ENCODE data around the gene TMEM184A.

The TMEM184A gene

GRCh38 chr7:1555813-1556543 lies at the start of gene TMEM184A:
TMEM184A (minus strand) TSS chr7:1556205; CDS start chr7:1555484, 721 bp downstream.
- DNase-seq (ENCODE audit: low spot score) = no peak

- no peak for DNase-seq (ENCODE audit: low spot score)
Measured at GRCh38 chr7:1604383-1604782, 48.4 kb upstream of the TMEM184A start.

DNA sequence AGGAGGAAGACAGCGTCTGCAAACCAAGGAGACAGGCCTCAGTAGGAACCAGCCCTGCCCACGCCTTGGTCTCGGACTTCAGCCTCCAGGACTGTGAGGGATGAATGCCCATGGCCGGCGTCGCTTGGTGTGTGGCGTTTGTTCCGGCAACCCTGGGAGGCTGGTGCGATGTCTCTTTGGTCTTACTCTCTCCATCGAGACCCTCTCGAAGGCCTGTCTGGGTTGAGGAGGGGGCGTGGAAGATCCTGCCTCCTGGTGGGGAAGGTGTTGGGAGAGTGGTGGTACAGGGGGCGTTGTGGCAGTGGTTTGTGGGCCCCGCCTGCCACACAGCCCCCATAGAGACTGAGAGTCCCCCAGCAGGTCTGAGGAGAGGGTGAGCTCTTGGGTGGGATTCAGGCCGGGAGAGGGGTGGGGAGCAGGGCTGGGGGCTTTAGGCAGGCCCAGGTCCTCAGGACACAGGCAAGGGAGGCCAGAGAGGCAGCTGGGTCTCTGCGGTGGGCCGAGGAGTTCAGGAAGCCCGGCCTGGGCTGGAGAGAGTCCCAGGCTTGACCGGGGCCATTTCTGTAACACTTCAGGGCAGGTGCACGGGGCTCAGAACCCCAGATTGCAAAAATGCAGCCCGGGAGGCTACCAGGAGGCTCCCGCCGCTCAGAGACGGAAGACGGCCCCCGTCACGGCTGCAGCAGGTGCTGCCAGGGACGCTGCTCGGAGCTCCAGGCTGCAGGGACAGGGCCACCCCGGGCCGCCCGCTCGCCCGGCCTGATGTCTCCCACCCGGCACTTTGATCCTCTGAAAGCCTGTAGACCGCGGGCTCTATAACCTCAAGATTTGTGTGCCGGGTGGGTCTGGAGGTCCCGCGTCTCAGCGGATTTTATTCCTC lies 47.6 kb upstream of the TMEM184A start:
- DNase-seq (ENCODE audit: low spot score) = no peak

DNA sequence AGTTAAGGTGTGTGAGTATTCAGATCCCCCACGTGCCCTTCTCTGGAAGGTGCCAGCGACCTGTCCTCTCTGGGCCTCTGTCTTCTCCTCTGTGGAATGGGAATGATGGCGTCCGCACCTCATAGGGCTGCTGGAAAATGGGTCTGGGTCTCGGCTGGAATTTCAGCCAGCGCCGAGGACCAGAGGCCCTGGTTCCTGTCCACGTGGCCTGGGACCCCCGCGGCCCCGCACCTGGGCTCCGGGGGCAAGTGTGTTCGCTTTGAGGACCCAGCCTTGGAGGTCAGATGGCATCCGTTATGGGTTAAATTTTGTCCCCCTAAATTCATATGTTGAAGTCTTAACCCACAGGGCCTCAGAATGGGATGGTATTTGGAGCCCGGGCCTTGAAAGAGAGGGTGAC lies 46.4 kb upstream of the TMEM184A start:
- no peak for DNase-seq (ENCODE audit: low spot score)

DNA sequence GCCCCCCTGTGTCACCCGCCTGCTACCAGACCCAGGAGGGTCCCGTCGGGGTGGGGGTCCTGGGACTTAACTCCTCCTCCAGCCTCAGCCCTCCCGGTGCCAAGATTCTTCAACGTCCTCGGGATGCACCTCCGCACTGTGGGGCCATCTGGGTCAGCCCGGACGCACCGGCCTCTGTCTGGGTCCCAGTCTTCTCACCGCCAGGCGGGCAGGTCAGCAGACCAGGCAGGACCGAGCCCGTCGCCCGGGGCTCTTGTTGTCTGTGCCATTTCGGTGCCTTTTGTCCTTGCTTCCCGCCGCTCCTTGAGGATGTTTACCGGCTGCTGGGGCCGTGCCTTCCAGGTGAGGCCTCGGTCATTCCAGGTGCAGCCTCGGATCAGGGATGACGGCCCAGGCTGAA lies 46.0 kb upstream of the TMEM184A start:
- DNase-seq (ENCODE audit: low spot score) = no peak

DNA sequence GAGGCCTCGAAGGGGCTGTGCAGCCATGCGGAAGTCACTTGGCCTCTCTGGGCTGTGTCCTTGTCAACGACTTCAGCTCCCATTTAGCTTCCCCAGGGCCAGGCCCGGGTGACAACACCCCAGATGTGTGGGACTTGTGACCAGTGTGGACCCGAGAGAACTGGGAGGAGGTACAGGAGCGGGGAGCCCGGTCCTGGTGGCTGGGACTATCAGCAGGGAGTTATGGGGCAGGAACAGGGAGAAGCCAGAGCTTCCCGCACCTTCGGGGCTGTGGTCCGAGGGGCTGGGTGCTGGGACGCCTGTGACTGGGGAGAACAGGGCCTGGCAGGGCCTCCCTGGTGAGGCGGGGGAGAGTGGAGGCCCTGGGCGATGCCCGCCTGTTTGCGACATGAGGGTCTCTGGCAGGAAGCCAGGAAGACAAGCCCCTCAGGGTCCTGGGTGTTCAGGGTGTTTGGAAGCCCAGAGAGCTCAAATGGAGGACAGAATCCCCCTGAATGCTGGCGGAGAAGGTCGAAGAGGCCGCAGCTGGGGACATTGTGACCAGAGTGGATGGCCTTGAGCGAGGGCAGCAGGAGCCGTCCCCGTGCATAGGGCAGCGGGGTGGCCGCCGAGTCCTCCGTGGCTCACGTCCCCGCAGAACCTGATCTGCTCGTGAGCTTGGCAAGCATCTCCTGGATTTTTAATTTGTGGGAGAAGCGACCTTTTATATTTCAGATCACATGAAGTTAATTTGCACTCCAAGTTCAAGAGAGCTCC lies 43.8 kb upstream of the TMEM184A start:
- no peak for DNase-seq (ENCODE audit: low spot score)

GRCh38 chr7:1598961-1599639 lies 43.1 kb upstream of the TMEM184A start:
- no peak for DNase-seq (ENCODE audit: low spot score)

DNA sequence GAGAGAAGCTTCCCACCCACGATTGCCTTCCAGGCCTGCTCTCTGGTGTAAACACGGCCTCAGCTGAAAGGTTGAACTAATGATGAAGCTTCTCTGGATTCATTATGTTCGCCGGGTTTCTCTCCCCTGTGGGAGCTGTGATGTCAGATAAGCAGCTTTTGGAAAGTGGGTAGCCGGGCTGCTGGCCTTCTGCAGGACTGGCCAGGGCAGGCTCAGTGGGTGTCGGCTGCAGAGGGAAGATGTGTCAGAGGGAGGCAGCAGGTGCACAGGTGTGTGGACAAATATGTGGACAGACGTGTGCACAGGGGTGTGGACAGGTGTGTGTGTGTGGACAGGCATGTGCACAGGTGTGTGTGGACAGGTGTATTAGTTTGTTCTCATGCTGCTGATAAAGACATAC lies 42.3 kb upstream of the TMEM184A start:
- DNase-seq (ENCODE audit: low spot score) = no peak

GRCh38 chr7:1597791-1598190 lies 41.8 kb upstream of the TMEM184A start:
- no peak for DNase-seq (ENCODE audit: low spot score)

- no peak for DNase-seq (ENCODE audit: low spot score)
Measured at GRCh38 chr7:1597066-1597760, 41.2 kb upstream of the TMEM184A start.

DNA sequence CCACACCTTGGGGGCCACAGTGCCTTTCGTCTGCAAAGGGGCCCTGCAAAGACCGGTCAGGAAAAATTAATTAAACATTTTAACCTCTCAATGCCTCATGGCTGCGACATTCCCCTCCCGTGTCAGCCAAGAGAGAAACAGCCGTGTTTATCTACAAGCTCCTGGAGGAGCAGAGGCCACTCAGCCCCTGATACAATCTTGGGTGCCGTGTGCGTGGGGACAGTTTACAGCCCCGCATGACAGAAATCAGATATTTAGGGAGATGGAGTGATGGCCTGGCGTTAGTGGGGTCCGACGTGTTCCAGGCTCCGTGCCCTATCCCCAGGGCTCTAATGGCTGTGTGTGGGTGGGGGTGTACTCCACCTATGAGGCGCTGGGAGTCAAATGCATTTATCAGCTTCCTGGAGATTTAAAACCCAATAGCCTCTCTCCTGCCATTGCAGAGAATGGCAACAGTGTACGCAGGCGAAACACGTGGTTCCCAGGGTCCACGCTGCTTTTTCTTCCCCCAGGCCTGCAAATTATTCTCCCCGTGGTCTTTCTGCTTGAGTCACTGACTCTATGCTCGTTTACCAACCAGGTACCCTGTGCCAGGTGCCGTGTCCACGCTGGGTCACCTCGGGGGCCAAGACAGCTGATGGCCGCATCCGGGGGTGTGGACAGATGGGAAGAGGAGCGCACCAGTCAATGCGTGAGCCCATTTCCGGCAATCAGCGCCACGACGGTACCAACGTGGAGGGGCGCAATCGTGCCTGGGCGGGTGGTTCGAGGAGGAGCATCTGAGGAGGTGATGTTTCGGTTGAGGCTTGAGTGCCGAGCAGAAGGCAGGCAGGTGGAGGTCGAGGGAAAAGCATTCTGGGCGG lies 40.4 kb upstream of the TMEM184A start:
- no peak for DNase-seq (ENCODE audit: low spot score)

DNA sequence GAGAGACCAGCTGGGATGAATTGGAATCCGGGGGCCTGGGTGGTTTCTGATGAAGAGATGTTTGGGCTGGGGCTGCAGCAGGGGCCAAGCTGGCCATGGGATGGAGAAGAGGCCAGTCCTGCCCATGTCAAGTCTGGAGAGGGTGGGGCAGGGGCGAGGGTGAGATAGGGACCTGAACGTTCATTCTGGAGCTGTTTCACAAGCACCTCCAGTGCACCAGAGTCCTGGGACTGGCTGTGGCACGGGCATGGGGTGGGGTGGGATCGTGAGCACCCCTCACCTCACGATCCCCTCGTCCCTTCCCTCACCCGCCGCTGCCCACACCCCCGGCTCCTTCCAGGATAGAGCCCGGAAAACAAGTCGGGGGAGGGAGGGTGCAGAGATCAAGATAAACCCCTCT lies 39.6 kb upstream of the TMEM184A start:
- no peak for DNase-seq (ENCODE audit: low spot score)

DNA sequence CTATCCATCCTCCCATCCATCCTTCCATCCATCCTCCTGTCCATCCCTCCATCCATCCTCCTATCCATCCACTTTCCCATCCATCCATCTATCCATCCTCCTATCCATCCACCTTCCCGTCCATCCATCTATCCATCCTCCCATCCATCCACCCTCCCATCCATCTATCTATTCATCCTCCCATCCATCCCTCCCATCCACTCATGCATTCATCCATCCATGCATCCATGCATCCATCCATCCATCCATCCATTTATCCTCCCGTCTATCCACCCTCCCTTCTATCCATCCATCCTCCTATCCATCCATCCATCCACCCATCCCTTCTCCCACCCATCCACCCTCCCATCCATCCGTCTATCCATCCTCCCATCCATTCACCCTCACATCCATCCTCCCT lies 39.0 kb upstream of the TMEM184A start:
- DNase-seq (ENCODE audit: low spot score) = no peak

GRCh38 chr7:1593904-1594421 lies 38.0 kb upstream of the TMEM184A start:
- DNase-seq (ENCODE audit: low spot score) = no peak

DNA sequence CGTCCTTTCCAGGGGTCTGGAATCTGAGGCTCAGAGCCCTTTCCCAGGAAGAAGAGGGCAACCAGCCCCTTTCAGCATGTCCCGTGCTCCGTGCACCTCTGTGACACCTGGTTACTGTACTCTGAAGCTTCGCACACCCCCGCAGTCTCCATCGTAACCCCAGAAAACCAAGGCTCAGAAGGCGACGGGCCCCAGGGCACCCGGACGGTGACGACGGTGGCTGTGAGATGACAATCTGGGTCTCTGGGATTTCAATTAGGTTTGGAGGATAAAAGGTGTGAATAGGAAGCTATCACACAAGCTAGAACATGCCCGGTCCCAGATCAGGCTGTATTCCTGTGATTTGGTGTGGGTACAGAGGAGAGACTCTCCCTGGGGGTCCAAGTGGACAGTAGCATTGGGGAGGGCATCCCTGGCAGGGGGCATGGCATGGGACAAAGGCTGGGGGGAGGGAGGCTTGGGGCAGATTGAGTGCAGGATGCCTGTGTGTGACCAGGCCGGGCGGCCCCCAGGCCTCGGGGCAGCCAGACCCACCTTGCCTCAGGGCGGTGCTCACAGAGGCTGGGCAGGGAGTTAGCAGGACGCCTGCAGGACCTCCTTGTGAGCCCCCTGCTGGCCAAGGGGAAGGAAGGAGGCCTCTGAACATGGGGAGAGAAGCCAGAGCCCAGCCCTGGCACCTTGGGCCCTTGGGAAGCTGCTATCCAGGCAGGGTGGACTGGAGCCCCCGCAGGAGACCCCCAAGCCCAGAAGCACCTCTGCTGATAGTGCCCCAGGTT lies 37.3 kb upstream of the TMEM184A start:
- no peak for DNase-seq (ENCODE audit: low spot score)

DNA sequence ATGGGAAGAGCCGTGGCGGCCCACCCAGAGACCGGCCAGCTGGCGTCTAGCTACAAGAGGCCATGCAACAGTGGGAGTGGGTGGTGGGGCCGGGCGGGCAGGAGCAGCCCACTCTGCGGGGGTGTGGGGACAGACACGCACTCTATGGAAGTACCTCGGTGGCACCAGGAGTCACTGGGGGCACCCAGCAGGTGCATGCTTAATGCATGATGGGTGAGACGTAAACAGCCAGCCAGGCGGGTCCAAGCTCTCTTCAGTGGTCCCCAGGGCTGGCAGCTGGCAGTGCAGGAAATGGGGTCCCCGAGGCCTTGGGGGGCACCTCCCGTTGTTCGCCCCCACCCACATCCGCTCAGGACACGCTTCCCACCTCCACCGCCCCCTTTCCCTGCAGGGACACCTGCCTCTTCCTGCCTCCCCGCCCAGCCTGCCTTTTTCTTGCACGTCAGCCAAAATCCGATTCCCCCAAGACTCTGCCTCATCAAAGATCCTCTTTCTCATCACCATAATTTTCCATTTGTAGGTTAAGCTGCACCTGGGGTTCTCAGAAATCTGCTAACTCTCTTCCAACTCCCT lies 36.4 kb upstream of the TMEM184A start:
- no peak for DNase-seq (ENCODE audit: low spot score)

DNA sequence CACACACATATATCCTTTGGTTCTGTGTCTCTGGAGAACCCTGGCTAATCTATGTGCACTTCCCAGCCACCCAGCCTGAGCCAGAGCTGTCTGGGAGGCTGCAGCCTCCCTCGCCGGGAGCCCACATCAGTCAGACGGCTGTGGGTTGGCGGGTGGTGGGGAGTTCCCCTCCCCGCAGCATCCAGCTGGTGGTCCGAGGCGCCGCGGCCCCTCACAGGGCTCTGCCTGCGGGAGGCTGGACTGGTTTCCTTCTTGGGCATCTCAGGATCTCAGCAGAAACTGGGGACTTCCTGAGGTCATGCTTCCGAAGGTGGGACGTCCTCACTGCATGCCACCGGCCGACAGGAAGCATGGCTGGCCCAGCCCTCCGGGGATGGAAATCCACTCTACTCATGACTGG lies 35.9 kb upstream of the TMEM184A start:
- no peak for DNase-seq (ENCODE audit: low spot score)

DNA sequence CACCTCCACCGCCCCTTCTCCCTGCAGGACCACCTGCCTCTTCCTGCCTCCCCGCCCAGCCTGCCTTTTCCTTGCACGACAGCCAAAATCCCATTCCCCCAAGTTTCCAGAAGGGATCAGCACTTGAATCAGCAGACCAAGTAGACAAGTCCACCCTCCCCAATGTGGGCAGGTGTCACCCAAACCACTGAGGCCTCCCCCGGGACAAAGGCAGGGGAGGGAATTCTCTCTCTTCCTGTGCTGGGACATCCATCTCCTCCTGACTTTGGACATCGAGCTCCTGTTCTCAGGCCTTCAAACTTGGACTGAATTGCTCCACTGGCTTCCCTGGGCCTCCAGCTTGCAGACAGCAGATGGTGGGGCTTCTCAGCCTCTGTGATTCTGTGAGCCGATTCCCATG lies 35.4 kb upstream of the TMEM184A start:
- no peak for DNase-seq (ENCODE audit: low spot score)

- no peak for DNase-seq (ENCODE audit: low spot score)
Measured at GRCh38 chr7:1590887-1591286, 34.9 kb upstream of the TMEM184A start.
